HG03565 (cell line): ENCODE data around the gene FKBP3.
"Not testable (repeated sequence)": the region's sequence is repeated elsewhere in the genome, so short reads cannot be mapped to it uniquely, and the experiment has no call there.

Source experiments
- ATAC-seq: cut with Tn5 transposase; IDR thresholded peaks from one replicate; pipeline ENCODE4 v1.9.1; 2021; ENCODE audit warnings: mild to moderate bottlenecking, moderate library complexity; ENCODE audit not compliant: unreplicated experiment

Gene FKBP3

GRCh38 chr14:45114327-45114726 lies 20.0 kb downstream of the FKBP3 start:
- ATAC-seq = no peak

- ATAC-seq = no peak
These were observed 21.1 kb downstream of the FKBP3 start for GRCh38 chr14:45112896-45113781.

- ATAC-seq = no peak
These were observed 29.7 kb downstream of the FKBP3 start for GRCh38 chr14:45104561-45104960.

- no peak for ATAC-seq
These were observed 30.5 kb downstream of the FKBP3 start for GRCh38 chr14:45103806-45104205.

- no peak for ATAC-seq
These were observed 38.1 kb downstream of the FKBP3 start for GRCh38 chr14:45096218-45096617.

GRCh38 chr14:45095143-45095542 lies 39.1 kb downstream of the FKBP3 start:
- ATAC-seq = no peak

DNA sequence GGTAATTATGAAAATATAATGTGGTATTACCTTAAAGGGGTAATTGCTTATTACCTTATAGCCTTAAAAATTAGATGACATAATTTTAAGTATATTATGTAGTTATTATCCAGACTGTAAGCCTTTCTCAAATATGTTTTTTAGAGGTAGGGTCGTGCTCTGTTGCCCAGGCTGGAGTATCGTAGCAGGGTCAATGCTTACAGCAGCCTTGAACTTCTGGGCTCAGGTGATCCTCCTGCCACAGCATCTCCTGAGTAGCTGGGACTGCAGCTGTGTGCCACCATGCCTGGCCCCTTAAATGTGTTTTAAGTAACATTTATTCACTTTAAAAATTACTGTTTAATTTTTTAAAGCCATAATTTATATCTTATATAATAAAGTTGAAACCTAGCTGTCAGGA lies 40.0 kb downstream of the FKBP3 start:
- no peak for ATAC-seq

DNA sequence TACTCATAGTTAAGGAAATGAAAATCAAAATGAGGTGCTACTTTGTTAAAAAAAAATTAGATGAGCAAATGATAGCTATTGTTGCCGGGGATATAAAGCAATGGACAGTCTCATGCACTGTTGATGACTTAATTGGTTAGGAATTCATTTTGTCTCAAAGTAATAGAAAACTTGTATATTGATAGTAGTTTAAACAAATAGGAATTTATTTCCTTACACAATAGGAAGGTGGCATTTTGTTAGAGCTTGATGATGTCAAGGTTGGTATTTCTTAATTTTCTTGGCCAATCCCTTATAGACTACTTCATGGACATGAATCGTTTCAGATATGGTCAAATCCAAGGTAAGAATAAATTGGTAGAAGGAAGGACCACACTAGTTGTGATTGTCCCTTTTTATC lies 42.6 kb downstream of the FKBP3 start:
- ATAC-seq = no peak

DNA sequence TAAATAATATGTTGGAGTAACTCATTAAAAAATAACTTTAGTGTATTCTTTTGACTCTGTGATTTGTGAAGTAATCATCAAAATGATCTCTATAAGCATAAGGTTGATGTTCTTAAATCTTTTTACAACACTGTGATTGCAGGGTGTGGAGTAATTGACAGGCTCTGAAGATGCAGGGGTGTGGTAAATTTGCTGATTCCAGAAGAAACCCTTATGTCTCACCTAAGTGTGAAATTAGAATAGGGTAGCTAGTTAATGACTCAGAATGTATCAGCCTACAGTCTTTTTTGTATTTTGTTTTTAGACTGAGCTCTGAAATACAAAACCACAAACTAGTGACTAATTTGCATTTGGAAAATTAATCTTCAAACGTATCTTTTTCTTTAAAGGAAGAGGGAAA lies 44.5 kb downstream of the FKBP3 start:
- ATAC-seq = peak; percentile 76

GRCh38 chr14:45084946-45085346 lies 49.3 kb downstream of the FKBP3 start:
- no peak for ATAC-seq

DNA sequence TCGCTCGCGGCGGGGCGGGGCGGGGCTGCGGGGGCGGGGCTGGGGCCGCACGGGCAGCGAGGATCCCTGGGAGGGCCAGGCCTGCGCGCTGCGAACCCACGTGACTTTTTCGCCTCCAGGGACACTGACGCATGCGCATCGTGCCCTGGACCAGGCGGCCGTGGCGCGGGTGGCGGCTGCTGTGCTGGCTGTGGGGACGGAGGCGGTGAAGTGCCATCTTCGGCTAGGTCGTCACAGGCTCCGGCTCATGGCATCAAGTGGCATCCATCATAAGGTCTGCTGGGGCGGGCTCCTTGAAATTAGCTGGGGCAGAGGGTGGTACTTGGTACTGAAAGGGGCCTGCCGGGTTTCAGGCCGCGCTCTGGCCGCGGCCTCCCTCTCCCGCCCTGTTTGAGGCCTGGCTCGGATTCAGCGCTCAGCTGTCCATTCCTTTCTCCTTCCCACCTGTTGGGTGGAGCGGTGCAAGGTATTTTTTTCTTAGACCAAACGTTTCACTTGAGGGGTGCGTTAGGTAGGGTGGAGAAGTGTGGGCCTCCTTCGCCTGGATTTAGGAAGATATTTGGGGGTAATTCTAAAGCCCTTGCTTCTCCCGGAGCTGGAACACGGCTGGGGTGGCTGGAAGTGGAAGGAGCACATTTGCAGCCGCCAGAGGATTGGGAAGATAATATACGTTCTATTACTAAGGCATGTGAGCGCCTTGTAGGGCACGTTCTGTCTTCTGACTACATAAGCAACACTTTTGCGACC lies 50.1 kb downstream of the FKBP3 start, which contains the start of gene PRPF39:
TSS of gene PRPF39 (plus strand) at position 141 of the 747 bp plus-strand sequence. CDS start 11,124 bp downstream, outside the sequence.
- ATAC-seq = peak; percentile 91

DNA sequence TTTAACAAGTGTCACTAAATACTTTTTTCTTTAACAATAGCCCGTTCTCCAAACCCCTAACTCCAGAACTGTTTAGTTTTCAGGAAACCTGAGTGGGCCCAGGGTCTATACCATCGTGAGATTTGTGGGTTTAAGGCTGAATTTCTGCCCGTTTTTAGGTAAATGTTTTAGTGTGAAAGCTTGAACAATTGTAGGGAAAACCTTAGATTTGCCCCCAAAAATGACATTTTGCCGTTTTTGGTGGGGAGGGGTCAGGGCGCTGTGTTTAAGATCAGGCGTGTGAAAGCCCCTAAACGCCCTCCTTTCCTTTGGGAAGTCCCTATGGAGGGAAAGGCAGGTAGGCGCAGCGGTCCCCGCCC lies 50.7 kb downstream of the FKBP3 start:
- no peak for ATAC-seq

GRCh38 chr14:45082420-45082819 lies 51.9 kb downstream of the FKBP3 start:
- ATAC-seq = no peak

DNA sequence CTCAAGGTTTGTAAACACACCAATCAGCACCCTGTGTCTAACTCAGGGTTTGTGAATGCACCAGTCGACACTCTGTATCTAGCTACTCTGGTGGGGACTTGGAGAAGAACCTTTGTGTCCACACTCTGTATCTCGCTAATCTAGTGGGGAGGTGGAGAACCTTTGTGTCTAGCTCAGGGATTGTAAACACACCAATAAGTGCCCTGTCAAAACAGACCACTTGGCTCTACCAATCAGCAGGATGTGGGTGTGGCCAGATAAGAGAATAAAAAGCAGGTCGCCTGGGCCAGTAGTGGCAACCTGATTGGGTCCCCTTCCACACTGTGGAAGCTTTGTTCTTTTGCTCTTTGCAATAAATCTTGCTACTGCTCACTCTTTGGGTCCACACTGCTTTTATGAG lies 53.2 kb downstream of the FKBP3 start:
- not testable (repeated sequence) for ATAC-seq

GRCh38 chr14:45080416-45080968 lies 53.8 kb downstream of the FKBP3 start:
- ATAC-seq = not testable (repeated sequence)

DNA sequence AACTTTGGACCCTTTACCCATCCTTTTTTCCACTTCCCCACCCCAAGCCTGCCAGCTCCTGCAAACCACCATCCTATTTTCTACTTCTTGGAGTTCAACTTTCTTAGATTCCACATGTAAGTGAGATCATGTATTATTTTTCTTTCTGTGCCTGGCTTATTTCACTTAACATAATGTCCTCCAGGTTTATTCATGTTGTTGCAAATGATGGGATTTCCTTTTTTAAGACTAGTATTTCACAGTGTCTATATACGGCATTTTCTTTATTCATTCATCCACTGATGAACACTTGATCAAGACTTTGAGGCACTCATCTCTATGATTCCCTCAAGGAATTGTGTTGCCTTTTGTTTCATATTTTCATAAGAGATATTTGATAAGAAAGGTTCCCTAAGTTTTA lies 56.0 kb downstream of the FKBP3 start:
- no peak for ATAC-seq

DNA sequence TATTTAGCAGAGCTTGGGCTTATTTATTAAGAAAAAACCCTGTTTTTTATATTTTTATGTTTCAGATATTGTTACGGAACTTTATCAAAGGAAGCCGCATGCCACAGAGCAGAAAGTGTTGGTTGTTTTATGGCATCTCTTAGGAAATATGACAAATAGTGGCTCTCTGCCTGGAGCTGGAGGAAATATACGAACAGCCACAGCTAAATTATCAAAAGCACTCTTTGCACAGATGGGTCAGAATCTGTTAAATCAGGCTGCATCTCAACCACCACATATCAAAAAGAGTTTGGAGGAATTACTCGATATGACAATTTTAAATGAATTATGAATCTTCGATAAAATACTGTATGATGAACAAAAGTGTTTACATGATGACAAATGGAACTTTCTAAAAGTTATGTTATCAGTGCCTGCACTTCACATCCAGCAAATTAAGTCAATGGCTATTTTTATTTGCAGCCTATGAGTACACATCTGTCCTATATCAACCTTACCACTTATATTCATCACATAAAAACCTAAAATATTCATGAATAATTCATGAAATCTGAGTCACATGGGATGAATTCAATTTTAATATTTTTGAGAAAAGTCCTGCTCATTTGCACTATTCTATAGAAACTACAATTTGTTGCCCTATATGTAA lies 60.9 kb downstream of the FKBP3 start:
- no peak for ATAC-seq

- ATAC-seq = no peak
These were observed 62.2 kb downstream of the FKBP3 start for GRCh38 chr14:45072126-45072525.

DNA sequence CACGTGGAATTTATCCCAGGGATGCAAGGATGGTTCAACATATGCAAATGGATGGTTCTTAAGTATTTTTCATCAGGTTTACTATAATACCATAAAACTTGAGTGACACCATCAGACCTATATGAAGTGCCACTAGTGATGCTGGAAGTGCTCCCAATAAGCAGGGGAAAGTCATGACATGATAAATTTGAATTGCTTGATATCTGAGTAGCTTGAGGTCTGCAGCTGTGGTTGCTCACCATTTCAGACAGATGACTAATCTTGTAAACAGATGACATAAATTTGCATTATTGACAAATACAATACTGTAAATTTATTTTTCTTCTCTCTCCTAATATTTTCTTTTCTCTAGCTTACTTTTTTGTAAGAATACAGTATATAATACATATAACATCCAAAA lies 64.1 kb downstream of the FKBP3 start:
- ATAC-seq = no peak

DNA sequence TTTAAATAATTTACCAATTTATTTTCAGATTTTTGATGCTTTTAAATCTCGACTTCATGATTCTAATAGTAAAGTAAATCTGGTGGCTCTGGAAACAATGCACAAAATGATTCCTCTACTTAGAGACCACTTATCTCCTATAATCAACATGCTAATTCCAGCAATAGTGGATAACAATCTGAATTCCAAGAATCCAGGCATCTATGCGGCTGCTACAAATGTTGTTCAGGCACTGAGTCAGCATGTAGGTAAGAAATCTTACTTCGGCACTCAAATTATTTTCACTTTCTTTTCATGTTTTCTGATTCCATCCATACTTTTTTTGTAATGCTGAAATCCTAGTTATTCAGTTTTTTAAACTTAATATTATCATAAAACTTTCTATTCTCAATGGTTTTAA lies 65.9 kb downstream of the FKBP3 start:
- no peak for ATAC-seq

GRCh38 chr14:45066667-45067066 lies 67.6 kb downstream of the FKBP3 start:
- ATAC-seq = no peak
